ENCODE measurements around the gene SIGLECL1.

Gene SIGLECL1

DNA sequence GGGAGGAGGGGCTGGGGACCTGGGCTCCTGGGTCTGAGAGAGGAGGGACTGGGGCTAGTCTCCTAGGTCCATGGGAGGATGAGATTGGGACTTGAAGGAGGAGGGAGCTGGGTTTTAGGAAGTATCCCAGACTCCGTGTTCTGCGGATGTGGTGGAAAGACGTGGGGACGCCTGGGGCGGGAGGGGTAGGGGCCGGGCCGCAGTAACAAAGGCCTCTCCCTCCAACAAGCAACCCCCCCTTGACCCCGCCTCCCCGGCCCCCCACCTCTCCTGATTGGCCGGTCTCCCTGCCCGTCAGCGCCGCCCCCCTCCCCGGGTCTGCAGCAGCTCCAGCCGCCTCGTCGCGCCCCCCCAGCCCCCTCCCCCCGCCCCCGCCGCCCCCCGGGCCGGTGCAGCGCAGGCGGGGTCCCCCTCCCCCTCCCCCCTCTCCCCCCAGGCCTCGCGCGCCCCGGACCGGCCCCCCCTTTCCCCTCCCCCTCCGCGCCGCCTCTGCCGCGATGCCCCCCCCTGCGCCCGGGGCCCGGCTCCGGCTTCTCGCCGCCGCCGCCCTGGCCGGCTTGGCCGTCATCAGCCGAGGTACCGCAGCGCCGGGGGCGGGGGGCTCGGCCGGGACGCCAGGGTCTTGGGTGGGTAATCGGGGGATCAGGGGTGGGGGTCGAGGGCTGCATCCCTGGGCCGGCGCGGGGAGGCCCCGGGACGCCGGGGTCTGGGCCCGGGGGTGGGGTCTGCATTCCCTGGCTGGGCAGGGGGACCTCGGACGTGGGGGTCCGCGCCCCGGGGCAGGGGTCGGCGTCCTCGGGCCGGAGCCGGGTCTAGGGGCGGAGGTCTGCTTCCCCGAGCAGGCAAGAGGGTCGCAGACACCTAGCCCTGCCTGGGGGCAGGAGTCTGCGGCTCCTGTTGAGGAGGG is 60.7 kb downstream of the SIGLECL1 start, which contains the start of gene IGLON5:
Gene IGLON5, plus strand, starts transcription at position 294 of the 907 bp plus-strand sequence. Its CDS starts 204 bp downstream, at position 498.
- no peak within 1 kb of the TSS for H3K4me2 ChIP-seq (ENCODE audit: low read length)
- no peaks in the 10 kb centered on the region for H3F3A ChIP-seq (ENCODE audit: insufficient read depth, low read length)
- TF ChIP-seq, protein P1, sequence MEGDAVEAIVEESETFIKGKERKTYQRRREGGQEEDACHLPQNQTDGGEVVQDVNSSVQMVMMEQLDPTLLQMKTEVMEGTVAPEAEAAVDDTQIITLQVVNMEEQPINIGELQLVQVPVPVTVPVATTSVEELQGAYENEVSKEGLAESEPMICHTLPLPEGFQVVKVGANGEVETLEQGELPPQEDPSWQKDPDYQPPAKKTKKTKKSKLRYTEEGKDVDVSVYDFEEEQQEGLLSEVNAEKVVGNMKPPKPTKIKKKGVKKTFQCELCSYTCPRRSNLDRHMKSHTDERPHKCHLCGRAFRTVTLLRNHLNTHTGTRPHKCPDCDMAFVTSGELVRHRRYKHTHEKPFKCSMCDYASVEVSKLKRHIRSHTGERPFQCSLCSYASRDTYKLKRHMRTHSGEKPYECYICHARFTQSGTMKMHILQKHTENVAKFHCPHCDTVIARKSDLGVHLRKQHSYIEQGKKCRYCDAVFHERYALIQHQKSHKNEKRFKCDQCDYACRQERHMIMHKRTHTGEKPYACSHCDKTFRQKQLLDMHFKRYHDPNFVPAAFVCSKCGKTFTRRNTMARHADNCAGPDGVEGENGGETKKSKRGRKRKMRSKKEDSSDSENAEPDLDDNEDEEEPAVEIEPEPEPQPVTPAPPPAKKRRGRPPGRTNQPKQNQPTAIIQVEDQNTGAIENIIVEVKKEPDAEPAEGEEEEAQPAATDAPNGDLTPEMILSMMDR (IDR thresholded peaks at IDR 0.05; ENCODE audit: low read length) = no peak
- TF ChIP-seq EZH2 (IDR thresholded peaks at IDR 0.05; ENCODE audit: borderline replicate concordance, low read length) = no peak
- H3K79me2 ChIP-seq (ENCODE audit: insufficient read depth, low read length) = no peaks in the 10 kb centered on the region
- H3K27ac ChIP-seq (ENCODE audit: low read depth, low read length, poor library complexity, severe bottlenecking) = no peak within 1 kb of the TSS
- no peak within 1 kb of the TSS for H2AFZ ChIP-seq (ENCODE audit: low read length)
- H3K4me3 ChIP-seq (ENCODE audit: low read depth, low read length, poor library complexity, severe bottlenecking) = no peak within 1 kb of the TSS
- H3K36me3 ChIP-seq (ENCODE audit: insufficient read depth, low read length) = no peaks in the 10 kb centered on the region
- peaks cover 7% of the 10 kb centered on the region; the same call in 1 of the 2 replicates for H3K27me3 ChIP-seq (ENCODE audit: insufficient read depth, low read length)
- no peaks in the 10 kb centered on the region for H3K4me1 ChIP-seq (ENCODE audit: insufficient read depth, low read length, severe bottlenecking)
- no peaks in the 10 kb centered on the region for H3K9me3 ChIP-seq (ENCODE audit: low read length)
- H4K20me1 ChIP-seq (ENCODE audit: insufficient read depth, low read length) = no peaks in the 10 kb centered on the region
- H3K9ac ChIP-seq (ENCODE audit: low read length) = no peak within 1 kb of the TSS
- H3K9me2 ChIP-seq (ENCODE audit: low read depth, low read length) = no peaks in the 10 kb centered on the region

DNA sequence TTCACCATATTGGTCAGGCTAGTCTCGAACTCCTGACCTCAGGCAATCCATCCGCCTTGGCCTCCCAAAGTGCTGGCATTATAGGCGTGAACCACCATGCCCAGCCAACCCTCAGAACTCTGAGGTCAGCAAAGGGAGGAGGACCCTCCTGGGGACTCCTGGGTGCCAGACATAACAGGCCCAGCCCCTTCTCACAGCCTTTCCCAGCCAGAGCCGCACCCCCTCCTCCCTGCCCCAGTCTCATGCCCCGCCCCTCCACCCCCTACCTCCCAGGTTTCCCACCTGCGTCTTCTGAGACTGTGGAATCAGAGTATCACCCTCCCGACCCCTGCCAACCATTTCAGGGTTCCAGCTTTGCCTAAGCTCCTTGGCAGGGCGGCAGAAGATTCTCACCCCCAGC is 65.8 kb downstream of the SIGLECL1 start:
- H3K4me3 ChIP-seq (ENCODE audit: low read depth, low read length, poor library complexity, severe bottlenecking) = no peak overlapping the region
- no peaks in the 10 kb centered on the region for H3K9me2 ChIP-seq (ENCODE audit: low read depth, low read length)
- H4K20me1 ChIP-seq (ENCODE audit: insufficient read depth, low read length) = no peaks in the 10 kb centered on the region
- no peaks in the 10 kb centered on the region for H3K4me1 ChIP-seq (ENCODE audit: insufficient read depth, low read length, severe bottlenecking)
- H3K27ac ChIP-seq (ENCODE audit: low read depth, low read length, poor library complexity, severe bottlenecking) = no peak overlapping the region
- TF ChIP-seq EZH2 (IDR thresholded peaks at IDR 0.05; ENCODE audit: borderline replicate concordance, low read length) = no peak
- TF ChIP-seq, protein P1 (IDR thresholded peaks at IDR 0.05; ENCODE audit: low read length) = no peak
- H3K9me3 ChIP-seq (ENCODE audit: low read length) = no peaks in the 10 kb centered on the region
- H3F3A ChIP-seq (ENCODE audit: insufficient read depth, low read length) = no peaks in the 10 kb centered on the region
- H3K79me2 ChIP-seq (ENCODE audit: insufficient read depth, low read length) = no peaks in the 10 kb centered on the region
- no peak overlapping the region for H3K9ac ChIP-seq (ENCODE audit: low read length)
- no peak overlapping the region for H3K4me2 ChIP-seq (ENCODE audit: low read length)
- peaks cover 7% of the 10 kb centered on the region; the same call in 1 of the 2 replicates for H3K27me3 ChIP-seq (ENCODE audit: insufficient read depth, low read length)
- no peaks in the 10 kb centered on the region for H3K36me3 ChIP-seq (ENCODE audit: insufficient read depth, low read length)
- no peak overlapping the region for H2AFZ ChIP-seq (ENCODE audit: low read length)

DNA sequence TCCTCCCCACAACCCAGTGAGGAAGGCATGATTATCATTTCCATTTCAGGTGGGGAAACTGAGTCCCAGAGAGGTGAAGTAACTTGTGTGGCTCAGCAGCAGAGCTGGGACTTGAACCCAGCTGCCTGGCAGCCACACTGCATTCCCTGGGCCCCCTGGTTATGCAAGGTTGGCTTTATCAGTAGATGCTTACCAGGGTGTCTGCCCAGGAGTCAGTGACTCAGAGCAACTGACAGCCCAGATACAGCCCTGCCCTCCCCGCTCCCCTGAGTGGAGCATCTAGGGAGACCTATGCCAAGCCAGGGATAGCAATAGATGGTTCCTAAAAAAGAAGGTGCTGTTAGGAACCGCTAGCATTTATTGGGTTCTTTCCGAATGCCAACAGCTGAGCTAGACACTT is 66.5 kb downstream of the SIGLECL1 start:
- Histone ChIP-seq H3K79me2 (ENCODE audit: insufficient read depth, low read length) (no peaks in the 10 kb centered on the region), H3K4me1 (ENCODE audit: insufficient read depth, low read length, severe bottlenecking) (no peaks in the 10 kb centered on the region), H3K4me3 (ENCODE audit: low read depth, low read length, poor library complexity, severe bottlenecking) (no peak overlapping the region), H3K27me3 (ENCODE audit: insufficient read depth, low read length) (peaks cover 7% of the 10 kb centered on the region; the same call in 1 of the 2 replicates), H2AFZ (ENCODE audit: low read length) (no peak overlapping the region), H3F3A (ENCODE audit: insufficient read depth, low read length) (no peaks in the 10 kb centered on the region), H3K9me3 (ENCODE audit: low read length) (no peaks in the 10 kb centered on the region), H3K4me2 (ENCODE audit: low read length) (no peak overlapping the region), H4K20me1 (ENCODE audit: insufficient read depth, low read length) (no peaks in the 10 kb centered on the region), H3K27ac (ENCODE audit: low read depth, low read length, poor library complexity, severe bottlenecking) (no peak overlapping the region), H3K36me3 (ENCODE audit: insufficient read depth, low read length) (no peaks in the 10 kb centered on the region), H3K9me2 (ENCODE audit: low read depth, low read length) (no peaks in the 10 kb centered on the region), H3K9ac (ENCODE audit: low read length) (no peak overlapping the region)
- no peak for TF ChIP-seq EZH2 (IDR thresholded peaks at IDR 0.05; ENCODE audit: borderline replicate concordance, low read length)
- TF ChIP-seq, protein P1 (IDR thresholded peaks at IDR 0.05; ENCODE audit: low read length) = no peak
